Right renal pelvis (tissue), 4 donors: ENCODE measurements around the gene CDR2L. TPM values are rescaled to one million over a fixed set of nuclear protein-coding genes. Genes with fewer than 3 reads are reported as not detected.
A peak's percentile ranks its signal among the peaks of the same experiment; 100 is the strongest.
"Not testable (repeated sequence)": the region's sequence is repeated elsewhere in the genome, so short reads cannot be mapped to it uniquely, and the experiment has no call there.

ENCODE experiments used
- DNase-seq, 4 donors: peaks; one replicate each; pipeline ENCODE4 v3.0.0-alpha.2; 2013; ENCODE audit warnings: low read depth in 4 of 4, low spot score in 3 of 4, missing footprints in 1 of 4
- polyA plus RNA-seq, 4 donors: library from polyadenylated mRNA; unstranded; fragments of 120-200 nt; gene quantifications; one replicate each; pipeline ENCODE4 v1.2.1, GENCODE V29; 2013; ENCODE audit not compliant: insufficient read length in 4 of 4

Gene CDR2L
- polyA plus RNA-seq, 4 donors, result 8.5 to 11.2 (median 8.8) TPM

DNA sequence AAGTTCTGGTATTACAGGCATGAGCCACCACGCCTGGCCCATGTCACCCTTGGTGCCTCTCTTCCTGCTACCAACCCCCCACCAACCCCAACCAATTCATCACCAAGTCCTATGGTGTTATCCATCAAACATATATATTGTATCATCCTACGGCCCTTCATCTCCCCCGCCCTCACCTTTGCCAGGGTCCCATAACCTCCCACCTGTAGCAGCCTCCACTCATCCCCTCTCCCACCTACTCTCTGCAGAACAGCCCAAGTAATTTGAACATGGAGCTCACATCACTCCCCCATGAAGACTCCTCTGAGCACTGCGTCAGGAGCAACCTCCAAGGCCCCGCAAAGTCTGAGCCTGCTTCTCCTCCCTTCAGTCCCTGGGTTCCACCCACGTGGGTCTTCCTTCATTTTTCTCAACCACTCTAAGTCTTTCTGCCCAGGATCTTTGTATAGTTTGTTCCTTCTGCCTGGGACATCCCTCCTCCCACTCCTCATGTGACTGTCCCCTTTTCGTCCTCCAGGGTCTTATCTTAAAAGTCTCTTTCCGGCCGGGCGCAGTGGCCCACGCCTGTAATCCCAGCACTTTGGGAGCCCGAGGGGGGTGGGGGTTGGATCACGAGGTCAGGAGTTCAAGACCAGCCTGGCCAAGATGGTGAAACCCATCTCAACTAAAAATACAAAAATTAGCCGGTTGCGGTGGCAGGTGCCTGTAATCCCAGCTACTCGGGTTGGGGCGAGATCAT is 7.9 kb upstream of the CDR2L start:
- DNase-seq, result no peak

DNA sequence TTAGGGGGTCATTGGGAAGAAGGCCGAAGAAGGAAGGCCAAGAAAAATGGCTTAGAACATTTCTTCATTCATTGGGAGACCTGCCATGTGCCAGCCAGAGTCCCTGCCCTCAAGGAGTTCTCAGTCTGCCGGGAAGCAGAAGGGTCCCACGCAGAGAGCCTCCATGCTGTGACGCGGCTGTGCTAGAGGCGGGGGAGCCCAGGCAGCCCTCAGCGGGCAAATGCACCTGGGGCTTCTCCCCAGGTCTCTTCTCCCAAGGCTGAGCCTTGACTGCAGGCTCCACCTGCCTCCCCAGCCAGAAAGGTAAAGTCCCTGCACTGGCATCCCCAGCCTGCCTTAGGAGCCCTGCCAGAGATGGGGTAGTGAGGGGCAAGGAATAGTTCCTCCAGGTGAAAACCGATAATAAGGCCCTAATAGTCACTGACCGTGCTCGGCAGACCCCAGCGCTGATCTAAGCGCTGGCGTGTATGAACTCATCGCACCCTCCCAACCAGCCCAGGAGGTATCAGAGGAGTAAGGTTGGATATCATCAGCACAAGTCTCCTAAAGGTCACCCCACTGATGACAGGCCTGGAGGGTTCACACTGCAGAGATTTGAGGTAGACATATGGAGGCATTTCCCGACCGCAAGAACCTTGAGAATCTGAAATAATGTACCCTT is 6.0 kb upstream of the CDR2L start:
- no peak for DNase-seq

- peak in 1 of 4 donors; percentile 56 for DNase-seq
These were observed 5.3 kb upstream of the CDR2L start for GRCh38 chr17:74981979-74982662.

GRCh38 chr17:74982663-74983313 is 4.6 kb upstream of the CDR2L start:
- not testable (repeated sequence) for DNase-seq

DNA sequence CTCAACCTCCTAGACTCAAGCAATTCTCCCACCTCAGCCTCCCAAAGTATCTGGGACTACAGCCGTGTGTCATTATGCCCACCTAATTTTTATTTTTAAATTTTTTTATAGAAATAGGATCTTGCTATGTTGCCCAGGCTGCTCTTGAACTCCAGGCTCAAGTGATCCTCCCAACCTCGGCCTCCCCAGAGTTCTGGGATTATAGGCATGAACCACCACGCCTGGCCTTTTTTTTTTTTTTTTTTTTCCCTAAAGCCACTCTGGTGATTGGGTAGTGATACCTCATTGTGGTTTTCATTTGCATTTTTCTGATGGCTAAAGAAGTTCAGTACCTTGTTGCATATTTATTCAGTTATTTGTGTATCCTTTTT is 1.2 kb upstream of the CDR2L start:
- DNase-seq, result no peak

GRCh38 chr17:74987909-74988711 is 678 bp downstream of the CDR2L start:
- DNase-seq, result peak in 2 of 4 donors; percentile 68 to 73

DNA sequence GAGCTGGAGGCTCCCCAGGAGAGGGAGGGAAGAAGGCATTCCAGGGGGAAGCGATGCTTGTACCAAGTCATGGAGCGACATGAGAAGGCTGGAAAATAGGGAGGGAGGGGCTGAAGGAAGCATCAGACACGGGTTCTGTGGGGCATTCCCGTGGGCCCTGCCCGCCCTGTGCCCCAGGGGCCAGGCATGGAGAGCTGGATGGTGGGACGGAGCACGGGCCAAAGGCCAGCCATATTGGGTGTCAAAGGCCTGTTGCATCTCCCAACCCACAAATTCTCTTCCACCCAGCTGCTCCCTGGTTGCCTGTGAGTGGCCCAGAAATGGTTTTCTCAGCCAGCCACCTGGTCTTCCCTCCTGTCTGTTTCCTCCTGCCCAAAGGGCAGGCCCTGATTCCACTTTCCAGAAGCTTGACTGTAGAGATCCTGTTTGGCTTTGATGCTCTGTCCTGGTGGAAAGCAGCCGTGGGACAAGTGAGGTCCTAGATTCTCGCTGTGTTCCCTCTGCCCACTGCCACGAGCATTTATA is 3.2 kb downstream of the CDR2L start:
- DNase-seq, result no peak

DNA sequence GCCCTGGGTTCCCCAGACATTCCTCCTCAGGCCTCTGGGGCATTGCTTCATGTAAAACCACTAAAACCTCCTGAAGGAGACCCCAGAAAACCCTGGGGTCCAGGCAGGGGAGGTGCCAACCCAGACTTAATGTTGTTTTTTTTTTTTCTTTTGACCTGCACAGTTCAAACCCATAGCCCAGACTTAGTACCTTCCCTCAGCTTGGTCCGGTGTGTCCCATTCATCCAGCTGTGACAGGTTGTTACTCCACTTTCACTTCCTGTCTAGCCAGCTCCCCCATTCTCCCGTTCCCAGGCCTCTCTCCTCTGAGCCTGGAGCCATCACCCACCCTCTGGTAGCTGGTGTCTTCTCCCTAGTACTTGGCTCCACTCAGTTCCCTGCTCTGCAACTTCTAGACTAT is 4.8 kb downstream of the CDR2L start:
- DNase-seq, result no peak

GRCh38 chr17:74994440-74994839 is 7.0 kb downstream of the CDR2L start:
- DNase-seq, result no peak

- no peak for DNase-seq
These were observed 8.4 kb downstream of the CDR2L start for GRCh38 chr17:74995847-74996246.

DNA sequence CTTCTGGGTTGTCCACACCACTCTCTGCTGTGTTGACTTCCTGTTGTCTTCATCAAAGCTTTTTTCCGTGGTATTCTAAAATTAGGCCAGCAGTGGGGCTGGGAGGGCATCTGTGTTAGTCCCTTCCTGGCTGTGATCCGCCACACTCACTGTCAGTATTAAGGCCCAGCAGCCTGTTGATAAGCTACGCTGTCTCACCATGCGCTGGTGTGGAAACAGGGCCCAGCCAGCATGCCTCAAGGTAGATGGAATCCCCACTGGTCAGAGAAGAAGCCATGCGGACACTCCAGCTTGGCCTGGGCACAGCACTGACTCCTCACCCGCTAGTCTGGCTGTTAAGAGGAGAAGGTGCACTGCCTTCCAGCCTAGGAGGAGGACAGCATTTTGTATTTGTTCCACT is 11.4 kb downstream of the CDR2L start:
- DNase-seq, result no peak

DNA sequence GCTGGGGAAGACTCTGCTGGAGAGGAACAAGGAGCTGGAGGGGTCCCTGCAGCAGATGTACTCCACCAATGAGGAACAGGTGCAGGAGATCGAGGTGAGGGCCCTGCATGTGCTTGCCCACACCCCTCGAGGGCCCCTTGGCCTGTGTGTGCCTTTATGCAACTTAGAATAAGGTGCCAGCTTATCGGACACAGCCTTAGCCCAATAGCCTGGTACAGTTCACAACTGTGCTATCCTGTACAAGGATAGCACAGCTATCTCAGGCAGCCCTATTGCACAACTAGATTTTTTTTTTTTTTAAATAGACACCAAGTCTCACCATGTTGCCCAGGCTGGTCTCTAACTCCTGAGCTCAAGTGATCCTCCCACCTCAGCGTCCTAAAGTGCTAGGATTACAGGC is 12.1 kb downstream of the CDR2L start:
- DNase-seq, result no peak

DNA sequence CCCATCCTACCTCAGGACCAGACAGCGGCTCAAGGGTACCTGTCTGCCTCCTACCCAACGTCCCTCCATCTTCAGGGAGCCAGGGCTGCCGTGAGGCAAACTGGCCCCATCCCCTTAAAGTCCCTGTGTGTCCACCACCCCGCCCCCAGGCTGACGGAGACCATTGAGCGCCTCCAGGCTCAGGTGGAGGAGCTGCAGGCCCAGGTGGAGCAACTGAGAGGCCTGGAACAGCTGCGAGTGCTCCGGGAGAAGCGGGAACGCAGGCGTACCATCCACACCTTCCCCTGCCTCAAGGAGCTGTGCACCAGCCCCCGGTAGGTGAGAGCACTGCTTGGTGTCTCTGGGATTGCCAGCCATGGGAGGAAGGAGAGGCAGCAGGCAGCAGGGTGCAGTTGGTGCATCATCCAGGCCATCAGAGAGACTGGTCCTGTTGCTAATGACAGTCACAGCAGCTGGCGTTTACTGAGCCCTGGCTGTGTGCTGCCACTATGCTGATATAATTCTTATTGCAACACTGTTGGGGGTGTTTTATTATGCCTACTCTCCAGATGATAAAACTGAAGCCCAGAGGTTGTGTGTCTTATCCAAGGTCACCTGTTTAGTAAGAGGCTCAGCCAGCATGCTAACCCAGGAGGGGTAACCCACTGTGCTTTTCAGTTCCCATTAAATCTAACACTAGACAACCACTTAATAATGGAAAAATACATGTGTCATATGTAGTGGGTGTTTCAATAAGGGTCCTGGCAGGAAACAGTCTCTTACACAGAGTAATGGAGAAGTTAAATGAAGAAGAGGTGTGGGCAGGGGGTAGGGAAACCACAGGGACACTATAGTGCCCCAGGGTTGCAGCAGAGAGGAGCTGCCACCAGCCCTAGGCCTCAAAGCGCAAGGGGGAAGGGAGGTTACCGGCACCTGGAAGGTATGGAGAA is 14.7 kb downstream of the CDR2L start:
- no peak for DNase-seq

DNA sequence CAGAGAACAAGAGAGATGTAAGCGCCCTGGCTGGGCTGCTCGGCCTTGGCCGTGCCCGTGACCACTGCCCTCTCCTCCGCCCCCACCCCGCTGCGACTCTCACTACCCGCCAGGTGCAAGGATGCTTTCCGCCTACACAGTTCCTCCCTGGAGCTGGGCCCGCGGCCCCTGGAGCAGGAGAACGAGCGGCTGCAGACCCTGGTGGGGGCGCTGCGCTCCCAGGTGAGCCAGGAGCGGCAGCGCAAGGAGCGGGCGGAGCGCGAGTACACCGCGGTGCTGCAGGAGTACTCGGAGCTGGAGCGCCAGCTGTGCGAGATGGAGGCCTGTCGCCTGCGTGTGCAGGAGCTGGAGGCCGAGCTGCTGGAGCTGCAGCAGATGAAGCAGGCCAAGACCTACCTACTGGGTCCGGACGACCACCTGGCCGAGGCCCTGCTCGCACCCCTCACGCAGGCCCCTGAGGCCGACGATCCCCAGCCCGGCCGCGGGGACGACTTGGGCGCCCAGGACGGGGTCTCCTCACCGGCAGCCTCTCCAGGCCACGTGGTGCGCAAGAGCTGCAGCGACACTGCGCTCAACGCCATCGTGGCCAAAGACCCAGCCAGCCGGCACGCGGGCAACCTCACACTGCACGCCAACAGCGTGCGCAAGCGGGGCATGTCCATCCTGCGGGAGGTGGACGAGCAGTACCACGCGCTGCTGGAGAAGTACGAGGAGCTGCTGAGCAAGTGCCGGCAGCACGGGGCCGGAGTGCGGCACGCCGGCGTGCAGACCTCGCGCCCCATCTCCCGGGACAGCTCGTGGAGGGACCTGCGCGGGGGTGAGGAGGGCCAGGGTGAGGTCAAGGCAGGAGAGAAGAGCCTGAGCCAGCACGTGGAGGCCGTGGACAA is 15.9 kb downstream of the CDR2L start:
- no peak for DNase-seq

DNA sequence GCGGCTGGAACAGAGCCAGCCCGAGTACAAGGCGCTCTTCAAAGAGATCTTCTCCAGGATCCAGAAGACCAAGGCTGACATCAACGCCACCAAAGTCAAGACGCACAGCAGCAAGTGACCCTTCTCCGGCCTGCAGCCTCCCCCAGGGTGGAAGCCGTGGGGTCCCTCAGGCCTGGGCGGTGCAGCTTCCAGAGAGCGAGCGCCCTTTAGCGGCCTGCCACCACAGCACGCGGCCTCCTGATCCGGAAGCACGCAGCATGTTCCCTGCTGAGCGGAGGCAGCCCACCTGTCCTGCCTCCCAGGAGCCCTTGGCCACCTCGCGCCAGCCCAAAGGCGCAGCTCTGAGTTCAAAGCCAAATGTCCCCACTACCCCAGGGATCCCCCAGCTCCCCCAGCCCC is 16.5 kb downstream of the CDR2L start:
- DNase-seq, result no peak

DNA sequence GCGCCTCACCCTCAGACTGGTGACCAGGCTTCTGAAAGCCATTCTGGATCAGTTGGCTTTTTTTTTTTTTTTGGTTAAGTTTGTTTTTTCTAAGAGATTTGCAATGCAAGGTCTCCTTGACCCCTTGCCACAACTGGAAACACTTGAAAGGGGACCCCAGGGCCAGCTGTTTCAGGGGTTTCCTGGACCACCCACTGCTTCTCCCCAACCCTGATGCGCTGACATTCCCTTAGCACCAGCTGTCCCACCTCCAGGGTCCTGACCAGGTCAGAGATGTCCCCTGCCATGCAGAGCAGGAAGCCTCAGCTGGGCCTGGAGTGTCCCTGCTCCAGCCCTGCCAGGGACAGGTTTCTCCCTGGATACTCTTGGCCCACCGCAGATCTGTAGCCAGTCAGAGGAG is 16.9 kb downstream of the CDR2L start:
- no peak for DNase-seq

DNA sequence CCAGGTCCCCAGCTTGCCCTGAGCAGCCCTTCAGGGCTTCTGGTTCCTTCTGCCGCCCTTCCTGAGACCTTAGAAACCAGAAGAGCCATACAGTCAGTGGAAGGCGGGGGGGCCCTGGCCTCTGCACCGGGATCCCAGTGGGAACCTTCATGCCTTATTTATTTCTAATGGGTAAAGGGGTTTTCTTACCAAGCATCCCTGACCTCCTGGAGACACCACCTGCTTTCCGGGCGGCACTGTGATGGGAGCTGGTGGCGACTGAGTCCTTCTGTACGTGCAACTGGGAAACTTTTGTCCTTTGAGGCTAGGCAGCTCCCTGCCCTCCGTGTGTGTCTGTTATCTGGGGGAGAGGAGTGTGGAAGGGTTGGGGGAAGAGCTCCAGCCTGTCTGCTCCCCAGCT is 17.9 kb downstream of the CDR2L start:
- no peak for DNase-seq

GRCh38 chr17:75006084-75006483 is 18.7 kb downstream of the CDR2L start:
- DNase-seq, result not testable (repeated sequence)
